AG10803 (cell line): Measurements from ENCODE around the gene PCOLCE2.
A peak's percentile ranks its signal among the peaks of the same experiment; 100 is the strongest.

Experiments
- DNase-seq: peaks from one replicate; pipeline ENCODE4 v3.0.0; 2010; ENCODE audit warnings: low read depth
- H3K4me3 ChIP-seq: 2 replicates; pipeline ENCODE4 v1.5.1; 2011; ENCODE audit warnings: mild to moderate bottlenecking, low read length, control low read depth
- CTCF ChIP-seq: conservative IDR thresholded peaks from 2 replicates; pipeline ENCODE4 v1.5.1; 2011; ENCODE audit warnings: mild to moderate bottlenecking, low read length, control low read depth, inconsistent platforms

The PCOLCE2 gene

GRCh38 chr3:142850395-142851023, 38.4 kb downstream of the PCOLCE2 start:
- H3K4me3 ChIP-seq, result no peak overlapping the region
- TF ChIP-seq CTCF, result no peak
- DNase-seq, result peak; percentile 93

GRCh38 chr3:142849148-142849547, 39.7 kb downstream of the PCOLCE2 start:
- no peak for TF ChIP-seq CTCF
- no peak overlapping the region for H3K4me3 ChIP-seq
- no peak for DNase-seq

- no peak for TF ChIP-seq CTCF
- H3K4me3 ChIP-seq, result no peak overlapping the region
- no peak for DNase-seq
Observed at GRCh38 chr3:142846779-142847577, 41.9 kb downstream of the PCOLCE2 start.

- DNase-seq, result peak; percentile 42
- peak; percentile 62 for TF ChIP-seq CTCF
Observed at GRCh38 chr3:142844339-142844977, 44.4 kb downstream of the PCOLCE2 start.

GRCh38 chr3:142839831-142840230, 49.1 kb downstream of the PCOLCE2 start:
- TF ChIP-seq CTCF, result no peak
- no peak overlapping the region for H3K4me3 ChIP-seq
- no peak for DNase-seq

More at GRCh38 chr3:142844339-142844977, 44.4 kb downstream of the PCOLCE2 start:
- H3K4me3 ChIP-seq, result no peak overlapping the region

- no peak for DNase-seq
- no peak for TF ChIP-seq CTCF
- H3K4me3 ChIP-seq, result no peak overlapping the region
Observed at GRCh38 chr3:142837526-142837925, 51.4 kb downstream of the PCOLCE2 start.
